Astrocyte (in vitro differentiated cells and primary cell): Measurements from ENCODE around the gene SEL1L. TPM values are rescaled to one million over a fixed set of nuclear protein-coding genes. Genes with fewer than 3 reads are reported as not detected.

Experiments used
- DNase-seq: peaks from one replicate; pipeline ENCODE4 v3.0.0-alpha.2; 2010; ENCODE audit warnings: low read depth
- FAIRE-seq: peaks from 2 replicates; lab custom pipeline; 2011; peaks lifted over from hg19 to GRCh38; lab: Jason Lieb, UNC
- H2AFZ ChIP-seq: 2 replicates; pipeline ENCODE4 v1.6.0; 2012; ENCODE audit warnings: low read depth, low read length, inconsistent platforms
- H3K27ac ChIP-seq: 2 replicates; pipeline ENCODE4 v1.5.1; 2011; ENCODE audit warnings: low read depth, low read length, inconsistent platforms
- H3K27me3 ChIP-seq: 2 replicates; pipeline ENCODE4 v1.6.0; 2011; ENCODE audit warnings: low read length, inconsistent platforms; ENCODE audit not compliant: insufficient read depth
- H3K36me3 ChIP-seq: 2 replicates; pipeline ENCODE4 v1.5.1; 2011; ENCODE audit warnings: low read length, inconsistent platforms; ENCODE audit not compliant: insufficient read depth
- H3K4me1 ChIP-seq: 2 replicates; pipeline ENCODE4 v1.5.1; 2011; ENCODE audit warnings: low read length, inconsistent platforms; ENCODE audit not compliant: insufficient read depth
- H3K4me2 ChIP-seq: 2 replicates; pipeline ENCODE4 v1.6.0; 2012; ENCODE audit warnings: low read length, inconsistent platforms
- H3K4me3 ChIP-seq: 2 replicates; pipeline ENCODE4 v1.5.1; 2011; ENCODE audit warnings: low read depth, mild to moderate bottlenecking, low read length, inconsistent platforms; ENCODE audit not compliant: insufficient read depth
- H3K79me2 ChIP-seq: 2 replicates; pipeline ENCODE4 v1.6.0; 2012; ENCODE audit warnings: mild to moderate bottlenecking, low read length, inconsistent platforms; ENCODE audit not compliant: insufficient read depth
- H3K9ac ChIP-seq: 2 replicates; pipeline ENCODE4 v1.6.0; 2012; ENCODE audit warnings: mild to moderate bottlenecking, low read length, inconsistent platforms
- H3K9me3 ChIP-seq: 2 replicates; pipeline ENCODE4 v1.5.1; 2012; ENCODE audit warnings: low read depth, mild to moderate bottlenecking, low read length, inconsistent platforms; ENCODE audit not compliant: insufficient read depth
- H4K20me1 ChIP-seq: 2 replicates; pipeline ENCODE4 v1.6.0; 2012; ENCODE audit warnings: low read length, inconsistent platforms; ENCODE audit not compliant: insufficient read depth
- H3K27ac Mint-ChIP-seq: one replicate; pipeline ENCODE4 v1.8.0; 2021; ENCODE audit warnings: mild to moderate bottlenecking, mixed read lengths; ENCODE audit not compliant: unreplicated experiment
- H3K27me3 Mint-ChIP-seq: one replicate; pipeline ENCODE4 v1.8.0; 2021; ENCODE audit warnings: low read depth, mixed read lengths; ENCODE audit not compliant: unreplicated experiment
- H3K36me3 Mint-ChIP-seq: one replicate; pipeline ENCODE4 v1.8.0; 2021; ENCODE audit warnings: low read depth, mixed read lengths; ENCODE audit not compliant: unreplicated experiment
- H3K4me1 Mint-ChIP-seq: one replicate; pipeline ENCODE4 v1.8.0; 2021; ENCODE audit warnings: low read depth, mixed read lengths; ENCODE audit not compliant: unreplicated experiment
- H3K4me3 Mint-ChIP-seq: one replicate; pipeline ENCODE4 v1.8.0; 2021; ENCODE audit warnings: mild to moderate bottlenecking, moderate library complexity, mixed read lengths; ENCODE audit not compliant: unreplicated experiment
- H3K9me3 Mint-ChIP-seq: one replicate; pipeline ENCODE4 v1.8.0; 2021; ENCODE audit warnings: mild to moderate bottlenecking, mixed read lengths; ENCODE audit not compliant: unreplicated experiment
- CTCF ChIP-seq: IDR thresholded peaks from 2 replicates; pipeline ENCODE4 v1.5.1; 2011; ENCODE audit warnings: low read depth, mild to moderate bottlenecking, inconsistent platforms, low read length, moderate library complexity; ENCODE audit not compliant: insufficient read depth
- EZH2 ChIP-seq: IDR thresholded peaks from 2 replicates; pipeline ENCODE4 v1.6.1; 2012; ENCODE audit warnings: mild to moderate bottlenecking, low read length, inconsistent platforms; ENCODE audit not compliant: insufficient read depth
- total RNA-seq: library from RNA; stranded (reverse); gene quantifications from 2 replicates; pipeline ENCODE4 v1.2.1, GENCODE V29; 2021

The SEL1L gene
- total RNA-seq, 1 donor from 2014 or later, result 108 TPM

GRCh38 chr14:81458352-81458751, 75.3 kb downstream of the SEL1L start:
- H3K79me2 ChIP-seq, result no peaks in the 10 kb centered on the region
- H3K9me3 ChIP-seq, result no peaks in the 10 kb centered on the region
- H3K4me1 Mint-ChIP-seq, result peaks cover 4% of the 10 kb centered on the region
- no peaks in the 10 kb centered on the region for H3K4me1 ChIP-seq
- no peaks in the 10 kb centered on the region for H3K9me3 Mint-ChIP-seq
- no peaks in the 10 kb centered on the region for H4K20me1 ChIP-seq
- no peaks in the 10 kb centered on the region for H3K36me3 ChIP-seq
- H3K27me3 ChIP-seq, result no peaks in the 10 kb centered on the region
- H3K4me2 ChIP-seq, result no peak overlapping the region
- H3K4me3 Mint-ChIP-seq, result no peak overlapping the region
- H3K27ac Mint-ChIP-seq, result no peak overlapping the region
- FAIRE-seq (no peak), DNase-seq (no peak)
- H3K36me3 Mint-ChIP-seq, result no peaks in the 10 kb centered on the region
- H3K27ac ChIP-seq, result no peak overlapping the region
- H3K27me3 Mint-ChIP-seq, result no peaks in the 10 kb centered on the region
- no peak overlapping the region for H3K9ac ChIP-seq
- no peak overlapping the region for H3K4me3 ChIP-seq
- TF ChIP-seq CTCF, result no peak
- no peak for TF ChIP-seq EZH2
- no peak overlapping the region for H2AFZ ChIP-seq

- DNase-seq (peak; percentile 61), FAIRE-seq (no peak)
- Histone ChIP-seq H3K4me3 (no peak overlapping the region), H3K4me2 (no peak overlapping the region), H3K9me3 (no peaks in the 10 kb centered on the region), H3K27me3 (no peaks in the 10 kb centered on the region), H3K27ac (no peak overlapping the region), H3K79me2 (no peaks in the 10 kb centered on the region), H3K4me1 (no peaks in the 10 kb centered on the region), H2AFZ (no peak overlapping the region), H3K36me3 (no peaks in the 10 kb centered on the region), H3K9ac (no peak overlapping the region), H4K20me1 (no peaks in the 10 kb centered on the region)
- H3K9me3 Mint-ChIP-seq, result no peaks in the 10 kb centered on the region
- no peaks in the 10 kb centered on the region for H3K36me3 Mint-ChIP-seq
- H3K4me3 Mint-ChIP-seq, result no peak overlapping the region
- TF ChIP-seq CTCF (no peak), EZH2 (no peak)
- no peaks in the 10 kb centered on the region for H3K27me3 Mint-ChIP-seq
- H3K4me1 Mint-ChIP-seq, result peaks cover 4% of the 10 kb centered on the region
- no peak overlapping the region for H3K27ac Mint-ChIP-seq
Measured at GRCh38 chr14:81455390-81455789, 78.3 kb downstream of the SEL1L start.

- TF ChIP-seq CTCF (no peak), EZH2 (no peak)
- H3K4me3 Mint-ChIP-seq, result no peak overlapping the region
- Histone ChIP-seq H3K79me2 (no peaks in the 10 kb centered on the region), H2AFZ (no peak overlapping the region), H3K27me3 (peaks cover under 1% of the 10 kb centered on the region), H3K36me3 (no peaks in the 10 kb centered on the region), H4K20me1 (no peaks in the 10 kb centered on the region), H3K4me3 (no peak overlapping the region), H3K4me2 (no peak overlapping the region), H3K9me3 (no peaks in the 10 kb centered on the region), H3K27ac (no peak overlapping the region), H3K9ac (no peak overlapping the region), H3K4me1 (no peaks in the 10 kb centered on the region)
- no peaks in the 10 kb centered on the region for H3K27me3 Mint-ChIP-seq
- DNase-seq (no peak), FAIRE-seq (no peak)
- H3K27ac Mint-ChIP-seq, result no peak overlapping the region
- no peaks in the 10 kb centered on the region for H3K36me3 Mint-ChIP-seq
- H3K9me3 Mint-ChIP-seq, result no peaks in the 10 kb centered on the region
- H3K4me1 Mint-ChIP-seq, result peaks cover 7% of the 10 kb centered on the region
Measured at GRCh38 chr14:81454572-81455218, 79.0 kb downstream of the SEL1L start.
